MM.1S (cell line): ENCODE data around the gene BRD3OS.

Source experiments
- DNase-seq: peaks from one replicate; pipeline ENCODE4 v3.0.0-alpha.2; 2015
- H2AFZ ChIP-seq: fragments of 300-600 bp; sonication (generic); 2 replicates; pipeline ENCODE4 v1.6.0; 2016; ENCODE audit warnings: antibody characterized with exemption, low read length
- H3F3A ChIP-seq: fragments of 300-600 bp; sonication (generic); 2 replicates; pipeline ENCODE4 v1.6.1; 2016; ENCODE audit warnings: mild to moderate bottlenecking, antibody characterized with exemption, low read length, moderate library complexity, mixed read lengths; ENCODE audit not compliant: insufficient read depth
- H3K27ac ChIP-seq: fragments of 300-600 bp; sonication (generic); 2 replicates; pipeline ENCODE4 v1.5.1; 2016; ENCODE audit warnings: mild to moderate bottlenecking, low read length
- H3K27me3 ChIP-seq: fragments of 300-600 bp; sonication (generic); replicated peaks from 2 replicates; pipeline ENCODE4 v1.6.0; 2016; ENCODE audit warnings: low read length; ENCODE audit not compliant: insufficient read depth
- H3K36me3 ChIP-seq: fragments of 300-600 bp; sonication (generic); replicated peaks from 2 replicates; pipeline ENCODE4 v1.6.1; 2016; ENCODE audit warnings: mild to moderate bottlenecking, low read length, mixed read lengths; ENCODE audit not compliant: insufficient read depth
- H3K4me1 ChIP-seq: fragments of 300-600 bp; sonication (generic); 2 replicates; pipeline ENCODE4 v1.6.1; 2016; ENCODE audit warnings: low read length, mixed read lengths
- H3K4me2 ChIP-seq: fragments of 300-600 bp; sonication (generic); 2 replicates; pipeline ENCODE4 v1.6.0; 2016; ENCODE audit warnings: low read depth, low read length
- H3K4me3 ChIP-seq: fragments of 300-600 bp; sonication (generic); 2 replicates; pipeline ENCODE4 v1.5.1; 2016; ENCODE audit warnings: low read length, mixed read lengths
- H3K79me2 ChIP-seq: fragments of 300-600 bp; sonication (generic); 2 replicates; pipeline ENCODE4 v1.6.1; 2016; ENCODE audit warnings: mixed run types, low read length, mixed read lengths
- H3K9ac ChIP-seq: fragments of 300-600 bp; sonication (generic); 2 replicates; pipeline ENCODE4 v1.6.1; 2016; ENCODE audit warnings: low read length, mixed read lengths
- H3K9me2 ChIP-seq: fragments of 300-600 bp; sonication (generic); replicated peaks from 2 replicates; pipeline ENCODE4 v1.6.1; 2016; ENCODE audit warnings: mild to moderate bottlenecking, low read length, mixed read lengths; ENCODE audit not compliant: insufficient read depth
- H3K9me3 ChIP-seq: fragments of 300-600 bp; sonication (generic); replicated peaks from 2 replicates; pipeline ENCODE4 v1.6.1; 2016; ENCODE audit warnings: mild to moderate bottlenecking, low read length, mixed read lengths; ENCODE audit not compliant: insufficient read depth
- H4K20me1 ChIP-seq: fragments of 300-600 bp; sonication (generic); 2 replicates; pipeline ENCODE4 v1.6.1; 2016; ENCODE audit warnings: mild to moderate bottlenecking, low read length, moderate library complexity, mixed read lengths; ENCODE audit not compliant: insufficient read depth
- EZH2 ChIP-seq: fragments of 300-600 bp; sonication (generic); optimal IDR thresholded peaks from 2 replicates; pipeline ENCODE3; 2017; ENCODE audit warnings: low read depth, mild to moderate bottlenecking, antibody characterized with exemption, low read length, mixed read lengths
- EZH2phosphoT487 ChIP-seq: fragments of 300-600 bp; sonication (generic); IDR thresholded peaks from 2 replicates; pipeline ENCODE4 v1.6.1; 2018; ENCODE audit warnings: antibody characterized with exemption, low read length
- TF ChIP-seq, protein P1 (sequence below): fragments of 300-600 bp; sonication (generic); IDR thresholded peaks from 2 replicates; pipeline ENCODE4 v1.5.1; 2016; ENCODE audit warnings: antibody characterized with exemption, low read length, mixed read lengths

The BRD3OS gene

DNA sequence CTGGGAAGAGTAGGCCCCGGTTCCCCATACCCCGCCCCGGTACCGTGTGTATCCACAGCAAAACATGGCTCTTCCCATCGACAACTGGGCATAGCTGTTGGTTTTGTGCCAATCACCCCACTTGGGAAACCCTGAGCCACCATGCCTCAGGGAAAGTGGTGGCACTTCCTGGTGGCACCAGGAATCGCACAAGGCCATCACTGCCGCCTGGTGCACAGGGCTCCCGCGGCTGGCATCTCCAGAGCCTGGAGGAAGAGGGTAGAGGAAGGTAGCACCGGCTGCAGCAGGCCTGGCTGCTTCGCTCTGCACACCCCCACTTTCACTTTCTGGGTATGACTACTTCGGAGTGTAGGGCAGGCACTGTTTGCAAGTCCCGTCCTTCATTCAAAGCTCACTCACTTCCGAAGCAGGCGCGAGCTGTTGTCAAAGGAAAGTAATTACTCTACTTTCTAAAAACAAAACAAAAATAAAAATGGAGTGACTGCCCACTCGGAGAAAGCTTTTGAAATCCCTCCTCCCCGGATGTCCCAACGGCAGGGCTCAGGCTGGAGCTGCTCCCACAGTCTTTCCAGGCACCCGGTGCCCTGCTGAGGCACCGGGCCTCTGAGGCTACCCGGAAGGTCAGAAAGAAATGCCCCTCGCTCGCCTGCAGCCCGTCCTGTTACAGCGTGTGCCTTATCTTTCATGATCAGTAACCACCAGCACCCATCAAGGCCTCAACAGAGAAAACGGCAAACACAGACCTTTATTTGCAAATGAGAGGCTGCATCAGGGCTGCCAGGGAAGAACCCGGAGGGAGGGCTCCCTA lies 40.5 kb downstream of the BRD3OS start:
- no peaks in the 10 kb centered on the region for H3F3A ChIP-seq
- no peaks in the 10 kb centered on the region for H3K9me2 ChIP-seq
- no peak for DNase-seq
- H3K27ac ChIP-seq: no peak overlapping the region
- H3K9ac ChIP-seq: no peak overlapping the region
- H4K20me1 ChIP-seq: peaks cover 2% of the 10 kb centered on the region; the same call in 1 of the 2 replicates
- no peaks in the 10 kb centered on the region for H3K36me3 ChIP-seq
- H3K4me2 ChIP-seq: peak overlapping the region; percentile 77; the same call in 1 of the 2 replicates
- H3K4me3 ChIP-seq: no peak overlapping the region
- peaks cover 10% of the 10 kb centered on the region for H3K4me1 ChIP-seq
- no peak for TF ChIP-seq EZH2
- TF ChIP-seq, protein P1, sequence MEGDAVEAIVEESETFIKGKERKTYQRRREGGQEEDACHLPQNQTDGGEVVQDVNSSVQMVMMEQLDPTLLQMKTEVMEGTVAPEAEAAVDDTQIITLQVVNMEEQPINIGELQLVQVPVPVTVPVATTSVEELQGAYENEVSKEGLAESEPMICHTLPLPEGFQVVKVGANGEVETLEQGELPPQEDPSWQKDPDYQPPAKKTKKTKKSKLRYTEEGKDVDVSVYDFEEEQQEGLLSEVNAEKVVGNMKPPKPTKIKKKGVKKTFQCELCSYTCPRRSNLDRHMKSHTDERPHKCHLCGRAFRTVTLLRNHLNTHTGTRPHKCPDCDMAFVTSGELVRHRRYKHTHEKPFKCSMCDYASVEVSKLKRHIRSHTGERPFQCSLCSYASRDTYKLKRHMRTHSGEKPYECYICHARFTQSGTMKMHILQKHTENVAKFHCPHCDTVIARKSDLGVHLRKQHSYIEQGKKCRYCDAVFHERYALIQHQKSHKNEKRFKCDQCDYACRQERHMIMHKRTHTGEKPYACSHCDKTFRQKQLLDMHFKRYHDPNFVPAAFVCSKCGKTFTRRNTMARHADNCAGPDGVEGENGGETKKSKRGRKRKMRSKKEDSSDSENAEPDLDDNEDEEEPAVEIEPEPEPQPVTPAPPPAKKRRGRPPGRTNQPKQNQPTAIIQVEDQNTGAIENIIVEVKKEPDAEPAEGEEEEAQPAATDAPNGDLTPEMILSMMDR: no peak
- TF ChIP-seq EZH2phosphoT487: no peak
- peaks cover 17% of the 10 kb centered on the region for H3K27me3 ChIP-seq
- peaks cover 24% of the 10 kb centered on the region for H3K79me2 ChIP-seq
- no peaks in the 10 kb centered on the region for H3K9me3 ChIP-seq
- no peak overlapping the region for H2AFZ ChIP-seq

DNA sequence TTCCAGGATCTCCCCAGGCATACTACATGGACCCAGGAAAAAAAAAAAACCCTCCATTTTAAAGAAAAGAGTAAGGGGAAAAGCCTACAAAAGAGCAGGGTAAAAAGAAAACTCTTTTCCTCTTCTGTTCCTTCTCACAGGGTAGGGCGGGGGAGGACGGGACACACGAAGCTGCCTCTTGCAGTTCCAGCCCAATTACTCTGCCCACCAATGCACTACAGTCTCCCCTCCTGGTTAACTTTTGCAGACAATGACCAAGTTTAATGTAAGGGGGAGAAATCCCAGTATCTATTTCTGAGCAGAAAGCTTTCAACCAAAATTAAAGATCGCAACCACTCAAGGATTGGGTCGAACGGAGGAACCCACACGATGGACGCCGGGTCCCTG lies 41.2 kb downstream of the BRD3OS start:
- H3K4me1 ChIP-seq: peaks cover 6% of the 10 kb centered on the region; the same call in 1 of the 2 replicates
- H3K9me2 ChIP-seq: no peaks in the 10 kb centered on the region
- TF ChIP-seq, protein P1: no peak
- no peak for TF ChIP-seq EZH2
- TF ChIP-seq EZH2phosphoT487: no peak
- peaks cover 24% of the 10 kb centered on the region for H3K27me3 ChIP-seq
- peak overlapping the region; percentile 74 for H3K4me3 ChIP-seq
- DNase-seq: no peak
- H3K9ac ChIP-seq: no peak overlapping the region; the same call in 1 of the 2 replicates
- H3K9me3 ChIP-seq: no peaks in the 10 kb centered on the region
- no peaks in the 10 kb centered on the region for H3K36me3 ChIP-seq
- H4K20me1 ChIP-seq: no peaks in the 10 kb centered on the region
- no peak overlapping the region for H3K27ac ChIP-seq
- peaks cover 21% of the 10 kb centered on the region for H3K79me2 ChIP-seq
- H3F3A ChIP-seq: no peaks in the 10 kb centered on the region
- peak overlapping the region; percentile 77; the same call in 1 of the 2 replicates for H3K4me2 ChIP-seq
- no peak overlapping the region for H2AFZ ChIP-seq

DNA sequence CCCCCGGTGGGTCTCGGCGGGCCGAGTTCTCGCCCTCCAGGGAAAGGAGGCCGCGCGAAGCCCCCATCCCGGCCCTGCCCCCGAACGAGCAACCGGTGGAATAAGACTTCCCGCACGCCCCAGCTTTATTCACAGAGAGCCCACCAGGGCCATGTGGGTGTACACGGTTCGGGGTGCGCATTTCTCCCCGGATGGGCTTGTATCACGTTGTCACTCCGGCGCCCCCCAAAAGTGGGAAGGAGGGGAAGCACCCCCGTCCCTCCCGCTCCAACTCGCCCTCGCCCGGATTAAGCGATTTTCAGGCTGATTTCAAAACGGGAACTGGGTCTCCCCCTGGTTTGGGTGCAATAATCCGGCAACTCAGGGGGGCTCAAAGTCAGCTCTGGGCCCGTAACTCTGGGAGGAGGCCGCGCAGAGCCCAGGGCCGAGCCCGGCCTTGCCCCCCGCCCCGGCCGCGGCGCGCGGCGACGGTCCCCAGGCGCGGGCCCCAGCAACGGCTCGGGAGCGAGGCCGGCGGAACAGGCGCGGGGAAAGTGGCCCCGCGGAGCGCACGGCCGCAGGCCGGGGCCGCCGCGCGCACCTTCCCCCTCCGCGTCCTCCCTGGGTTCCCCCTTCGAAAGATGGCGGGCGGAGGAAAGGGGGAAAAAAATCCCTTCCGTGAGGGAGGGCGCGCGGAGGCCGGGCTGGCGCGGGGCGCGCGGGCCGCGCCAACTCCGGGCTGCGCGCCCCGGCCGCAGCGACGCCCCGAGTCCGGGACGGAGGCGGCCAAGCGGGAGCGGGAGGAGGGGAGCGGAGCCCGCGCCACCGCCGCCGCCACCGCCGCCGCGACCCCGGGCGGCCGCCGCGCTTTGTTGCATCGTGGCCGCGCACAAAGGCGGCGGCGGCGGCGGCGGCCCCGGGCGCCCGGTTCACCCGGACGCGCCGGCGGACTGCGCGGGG lies 41.9 kb downstream of the BRD3OS start:
- H3K4me2 ChIP-seq: peak overlapping the region; percentile 77; the same call in 1 of the 2 replicates
- H3K79me2 ChIP-seq: peaks cover 21% of the 10 kb centered on the region
- TF ChIP-seq EZH2 (no peak), EZH2phosphoT487 (no peak)
- TF ChIP-seq, protein P1: no peak
- no peak overlapping the region for H2AFZ ChIP-seq
- peaks cover 6% of the 10 kb centered on the region; the same call in 1 of the 2 replicates for H3K4me1 ChIP-seq
- no peaks in the 10 kb centered on the region for H3F3A ChIP-seq
- peak overlapping the region; percentile 57; the same call in 1 of the 2 replicates for H3K9ac ChIP-seq
- H3K27ac ChIP-seq: no peak overlapping the region
- H4K20me1 ChIP-seq: no peaks in the 10 kb centered on the region
- peak overlapping the region; percentile 74 for H3K4me3 ChIP-seq
- no peaks in the 10 kb centered on the region for H3K36me3 ChIP-seq
- no peaks in the 10 kb centered on the region for H3K9me3 ChIP-seq
- no peaks in the 10 kb centered on the region for H3K9me2 ChIP-seq
- peaks cover 30% of the 10 kb centered on the region for H3K27me3 ChIP-seq
- peak; percentile 17 for DNase-seq
